Thymus (tissue), 11 donors: ENCODE results near the gene TCOF1. TPM values are rescaled to one million over a fixed set of nuclear protein-coding genes. Genes with fewer than 3 reads are reported as not detected.
A peak's percentile ranks its signal among the peaks of the same experiment; 100 is the strongest.
"Not testable (repeated sequence)": the region's sequence is repeated elsewhere in the genome, so short reads cannot be mapped to it uniquely, and the experiment has no call there.

Experiments used
- DNase-seq, 9 donors: peaks; one replicate each; pipeline ENCODE4 v3.0.0-alpha.2; 2013; ENCODE audit warnings: low spot score in 9 of 9, low read depth in 6 of 9, missing footprints in 1 of 9
- H3K27ac ChIP-seq, 2 donors: one replicate each; pipeline ENCODE4 v1.5.1; 2013; ENCODE audit warnings: control low read depth in 1 of 2, low read depth in 1 of 2, low read length in 1 of 2, mild to moderate bottlenecking in 1 of 2, moderate library complexity in 1 of 2
- H3K27me3 ChIP-seq, 2 donors: one replicate each; pipeline ENCODE4 v1.5.1; 2013; ENCODE audit warnings: low read length in 1 of 2; ENCODE audit not compliant: control insufficient read depth in 2 of 2, insufficient read depth in 1 of 2
- H3K36me3 ChIP-seq, 2 donors: one replicate each; pipeline ENCODE4 v1.5.1; 2013; ENCODE audit warnings: low read length in 1 of 2, mild to moderate bottlenecking in 1 of 2, moderate library complexity in 1 of 2; ENCODE audit not compliant: control insufficient read depth in 2 of 2, insufficient read depth in 2 of 2
- H3K4me1 ChIP-seq, 2 donors: one replicate each; pipeline ENCODE4 v1.5.1; 2013; ENCODE audit warnings: low read length in 2 of 2; ENCODE audit not compliant: control insufficient read depth in 2 of 2, insufficient read depth in 2 of 2
- H3K4me3 ChIP-seq, 2 donors: one replicate each; pipeline ENCODE4 v1.5.1; 2013; ENCODE audit warnings: low read length in 2 of 2, control low read depth in 1 of 2, mild to moderate bottlenecking in 1 of 2
- H3K9me3 ChIP-seq, 2 donors: one replicate each; pipeline ENCODE4 v1.5.1; 2013; ENCODE audit warnings: low read length in 1 of 2, mild to moderate bottlenecking in 1 of 2; ENCODE audit not compliant: control insufficient read depth in 2 of 2, insufficient read depth in 1 of 2
- WGBS: extraction: QIAGEN DNeasy Blood & Tissue Kit; methylation state at CpG from one replicate; pipeline ENCODE4 v1.1.7; 2013; 5-methylcytosine and 5-hydroxymethylcytosine counted together
- polyA plus RNA-seq: library from polyadenylated mRNA; stranded (reverse); fragments of 200-250 nt; gene quantifications from one replicate; pipeline ENCODE4 v1.2.3, GENCODE V29; 2013
- total RNA-seq: library from RNA; stranded (reverse); fragments of 120-200 nt; gene quantifications from one replicate; pipeline ENCODE4 v1.2.4, GENCODE V29; 2013
- donor health status: healthy.

TCOF1 gene
- total and polyA plus RNA-seq, 2 donors, result 17.7 to 18.2 TPM

GRCh38 chr5:150410524-150411244, 53.2 kb downstream of the TCOF1 start:
- 17% methylated on average over 4 of the region's 4 CpGs for WGBS
- peaks cover 15 to 24% of the 10 kb centered on the region in 2 donors for H3K36me3 ChIP-seq
- no peaks in the 10 kb centered on the region for H3K9me3 ChIP-seq
- H3K4me1 ChIP-seq, result peaks cover 9 to 46% of the 10 kb centered on the region in 2 donors
- H3K27ac ChIP-seq, result peak overlapping the region; percentile 85 to 92
- H3K4me3 ChIP-seq, result peak overlapping the region; percentile 19 to 66
- peak in 8 of 9 donors; percentile 42 to 78 (median 54) for DNase-seq
- no peaks in the 10 kb centered on the region for H3K27me3 ChIP-seq

- H3K27ac ChIP-seq, result peak overlapping the region; percentile 83 to 92
- H3K4me3 ChIP-seq, result peak overlapping the region; percentile 11 to 66
- peaks cover 8 to 16% of the 10 kb centered on the region in 2 donors for H3K36me3 ChIP-seq
- peak in 4 of 9 donors; percentile 31 to 61 (median 46) for DNase-seq
- no peaks in the 10 kb centered on the region for H3K27me3 ChIP-seq
- 44% methylated on average over 5 of the region's 5 CpGs for WGBS
- peaks cover 9 to 46% of the 10 kb centered on the region in 2 donors for H3K4me1 ChIP-seq
- H3K9me3 ChIP-seq, result no peaks in the 10 kb centered on the region
Measured at GRCh38 chr5:150411245-150411979, 53.9 kb downstream of the TCOF1 start.

GRCh38 chr5:150412319-150413175, 55.0 kb downstream of the TCOF1 start, which contains the start of gene CD74:
Gene CD74, minus strand, starts transcription at chr5:150412910. Its CDS starts 161 bp downstream, at chr5:150412749.
- Histone ChIP-seq H3K36me3 (peaks cover 2 to 7% of the 10 kb centered on the region in 2 donors), H3K27ac (peak within 1 kb of the TSS; percentile 93 to 96), H3K4me1 (peaks cover 9 to 46% of the 10 kb centered on the region in 2 donors), H3K27me3 (no peaks in the 10 kb centered on the region), H3K4me3 (peak within 1 kb of the TSS; percentile 54 to 66), H3K9me3 (no peaks in the 10 kb centered on the region)
- WGBS, result 4% methylated on average over 20 of the region's 20 CpGs
- DNase-seq, result peak; percentile 58 to 90 (median 68)

- Histone ChIP-seq H3K9me3 (no peaks in the 10 kb centered on the region), H3K4me3 (peak overlapping the region; percentile 54 to 66), H3K4me1 (peaks cover 9 to 45% of the 10 kb centered on the region in 2 donors), H3K36me3 (peaks cover 2 to 3% of the 10 kb centered on the region in 2 donors), H3K27ac (peak overlapping the region; percentile 93 to 96), H3K27me3 (no peaks in the 10 kb centered on the region)
- WGBS, result 67% methylated on average over 12 of the region's 12 CpGs
- DNase-seq, result no peak
Measured at GRCh38 chr5:150413176-150413901, 55.8 kb downstream of the TCOF1 start.

- 97% methylated on average over 16 of the region's 16 CpGs for WGBS
- H3K9me3 ChIP-seq, H3K4me3 ChIP-seq, H3K36me3 ChIP-seq, DNase-seq, H3K27me3 ChIP-seq: not testable (repeated sequence)
- peak overlapping the region; percentile 93 to 96 for H3K27ac ChIP-seq
- H3K4me1 ChIP-seq, result peaks cover 9 to 42% of the 10 kb centered on the region in 2 donors
Measured at GRCh38 chr5:150413902-150414790, 56.6 kb downstream of the TCOF1 start.

GRCh38 chr5:150419630-150420270, 62.3 kb downstream of the TCOF1 start:
- Histone ChIP-seq H3K9me3 (no peaks in the 10 kb centered on the region), H3K27ac (no peak overlapping the region), H3K4me3 (no peak overlapping the region), H3K36me3 (no peaks in the 10 kb centered on the region), H3K4me1 (no peaks in the 10 kb centered on the region), H3K27me3 (no peaks in the 10 kb centered on the region)
- WGBS, result 25% methylated on average over 7 of the region's 7 CpGs
- no peak for DNase-seq

GRCh38 chr5:150422075-150422474, 64.6 kb downstream of the TCOF1 start:
- Histone ChIP-seq H3K36me3 (no peaks in the 10 kb centered on the region), H3K27ac (no peak overlapping the region), H3K9me3 (no peaks in the 10 kb centered on the region), H3K4me1 (no peaks in the 10 kb centered on the region), H3K4me3 (no peak overlapping the region), H3K27me3 (no peaks in the 10 kb centered on the region)
- DNase-seq, result no peak
- 71% methylated on average over 4 of the region's 4 CpGs for WGBS
